NCI-H2227 (cell line): ENCODE results near the gene MUSK.
"Not testable (repeated sequence)": the region's sequence is repeated elsewhere in the genome, so short reads cannot be mapped to it uniquely, and the experiment has no call there.

Experiments
- DNase-seq: peaks from one replicate; lab custom pipeline; 2025; ENCODE audit not compliant: unreplicated experiment; lab: John Stamatoyannopoulos, UW

The MUSK gene

DNA sequence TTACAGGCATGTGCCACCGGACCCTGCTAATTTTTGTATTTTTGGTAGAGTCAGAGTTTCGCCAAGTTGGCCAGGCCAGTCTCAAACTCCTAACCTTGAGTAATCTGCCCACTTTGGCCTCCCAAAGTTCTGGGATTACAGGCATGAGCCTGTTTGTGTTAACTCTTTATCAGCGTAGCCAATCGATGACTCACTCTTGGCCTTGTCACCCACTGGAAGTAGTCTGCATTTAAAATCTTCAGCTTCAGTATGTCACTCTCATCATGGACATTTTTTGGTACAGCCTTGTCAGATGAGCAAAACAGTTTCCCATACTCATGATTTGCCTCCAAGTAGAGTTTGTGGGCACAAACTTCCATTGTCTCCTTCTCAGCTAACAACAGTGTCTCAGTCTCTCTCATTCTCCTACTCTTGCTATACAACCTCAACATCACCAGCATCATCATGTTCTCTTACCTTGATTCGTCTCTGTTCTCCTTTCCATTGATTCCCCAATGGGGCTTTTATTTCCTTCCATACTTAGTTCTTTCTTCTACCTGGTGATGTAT lies 22.5 kb downstream of the MUSK start:
- DNase-seq: no peak

DNA sequence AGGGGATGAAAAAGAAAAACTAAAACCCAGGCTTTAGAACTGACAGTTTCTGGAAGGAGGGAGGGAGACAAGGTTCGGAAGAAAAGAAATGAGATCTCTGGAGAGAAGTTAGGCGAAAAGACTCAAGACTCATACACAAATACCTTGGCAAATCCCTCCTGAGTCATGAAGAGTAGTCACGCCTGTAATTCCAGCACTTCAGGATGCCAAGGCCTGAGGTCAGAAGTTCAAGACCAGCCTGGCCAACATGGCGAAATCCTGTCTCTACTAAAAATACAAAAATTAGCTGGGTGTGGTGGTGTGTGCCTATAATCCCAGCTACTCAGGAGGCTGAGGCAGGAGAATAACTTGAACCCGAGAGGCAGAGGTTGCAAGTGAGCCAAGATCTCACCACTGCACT lies 27.3 kb downstream of the MUSK start:
- DNase-seq: not testable (repeated sequence)

DNA sequence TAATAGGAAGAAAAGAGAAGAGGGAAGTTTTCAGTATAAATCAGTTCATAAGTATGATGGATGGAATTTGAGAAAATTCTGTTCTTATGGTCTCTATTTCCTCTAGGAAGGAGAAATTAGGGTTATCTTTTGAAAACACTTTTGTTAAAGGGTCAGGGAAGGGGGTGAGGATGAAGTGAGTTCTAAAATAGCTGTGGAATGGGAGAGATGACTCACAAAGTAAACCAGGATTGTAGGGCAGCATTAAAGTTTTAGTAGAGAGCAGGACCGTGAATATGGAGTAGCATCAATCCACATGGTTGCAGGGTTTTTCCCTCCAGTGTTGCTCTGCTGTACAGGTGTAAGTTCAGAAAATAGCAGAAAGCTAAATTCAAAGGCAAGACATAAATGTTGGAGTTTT lies 32.4 kb downstream of the MUSK start:
- DNase-seq: no peak

DNA sequence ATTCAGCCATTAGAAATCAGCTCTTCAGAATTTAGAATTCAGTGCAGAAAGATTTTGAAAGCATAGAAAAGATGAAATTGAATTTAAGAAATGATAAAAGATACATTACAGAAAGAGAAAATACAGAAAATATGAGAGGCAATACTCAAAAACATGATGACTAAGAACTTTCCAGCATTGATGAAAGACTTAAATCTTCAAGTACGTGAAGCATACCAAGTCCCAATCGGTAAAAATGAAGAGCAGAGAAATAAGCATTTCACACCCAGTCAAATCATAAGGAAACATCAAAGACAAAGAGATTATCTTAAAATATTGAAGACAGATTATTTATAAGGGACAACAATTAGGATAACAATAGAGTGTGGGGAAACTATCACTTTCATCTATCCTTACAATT lies 35.1 kb downstream of the MUSK start:
- no peak for DNase-seq

DNA sequence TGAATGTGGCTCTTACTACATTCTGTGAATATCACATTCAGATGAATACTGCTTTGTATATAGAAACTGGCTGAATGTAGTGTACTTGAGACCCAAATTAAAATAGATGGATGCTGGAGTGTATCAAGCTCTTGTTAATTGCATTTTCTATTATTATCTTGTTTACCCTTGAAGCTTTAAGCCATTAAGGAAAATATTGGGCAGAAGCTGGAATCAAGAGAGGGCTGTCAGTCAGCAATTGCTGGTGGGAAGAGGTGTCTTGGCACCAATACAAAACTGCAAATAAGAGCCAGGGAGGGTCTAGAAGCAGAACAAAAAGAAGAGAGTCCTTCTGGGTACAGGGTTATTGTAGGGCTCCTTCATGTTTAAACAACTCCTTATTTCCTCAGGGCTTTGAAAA lies 38.8 kb downstream of the MUSK start:
- DNase-seq: no peak

DNA sequence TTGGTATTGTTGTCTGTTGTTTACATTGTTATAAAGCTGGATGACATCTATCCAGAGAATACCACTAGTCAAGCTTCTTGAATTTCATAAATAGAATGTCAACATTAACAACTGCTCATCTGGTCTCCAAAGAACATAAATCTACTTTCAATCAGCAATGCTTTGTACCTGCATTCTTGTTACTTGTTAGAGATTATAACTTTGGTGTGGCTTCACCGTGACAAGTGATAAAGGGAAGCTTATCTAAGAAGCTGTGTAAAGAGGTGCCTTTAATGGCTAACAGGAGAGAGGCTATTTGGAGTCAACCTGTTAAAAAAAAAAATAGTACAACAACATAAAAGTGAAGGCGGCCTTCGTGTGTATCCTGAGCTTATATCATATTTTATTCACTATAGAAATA lies 41.8 kb downstream of the MUSK start:
- DNase-seq: no peak

DNA sequence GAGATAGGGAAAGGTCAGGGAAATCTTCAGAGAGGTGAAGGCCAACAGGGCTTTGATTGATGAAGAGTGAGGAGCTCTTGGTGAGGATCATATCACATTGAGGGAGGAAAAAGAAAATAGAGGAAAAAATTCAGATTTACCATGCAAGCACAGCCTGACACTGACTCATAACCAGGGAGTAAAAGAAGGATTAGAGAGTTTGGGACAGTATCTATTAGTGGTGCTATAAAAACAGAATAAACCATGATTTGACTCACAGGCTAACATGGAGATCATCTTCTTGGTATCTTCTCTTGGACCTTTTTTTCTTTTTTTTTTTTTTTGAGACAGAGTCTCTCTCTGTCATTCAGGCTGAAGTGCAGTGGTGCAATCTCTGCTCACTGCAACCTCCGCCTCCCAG lies 44.4 kb downstream of the MUSK start:
- DNase-seq: no peak

DNA sequence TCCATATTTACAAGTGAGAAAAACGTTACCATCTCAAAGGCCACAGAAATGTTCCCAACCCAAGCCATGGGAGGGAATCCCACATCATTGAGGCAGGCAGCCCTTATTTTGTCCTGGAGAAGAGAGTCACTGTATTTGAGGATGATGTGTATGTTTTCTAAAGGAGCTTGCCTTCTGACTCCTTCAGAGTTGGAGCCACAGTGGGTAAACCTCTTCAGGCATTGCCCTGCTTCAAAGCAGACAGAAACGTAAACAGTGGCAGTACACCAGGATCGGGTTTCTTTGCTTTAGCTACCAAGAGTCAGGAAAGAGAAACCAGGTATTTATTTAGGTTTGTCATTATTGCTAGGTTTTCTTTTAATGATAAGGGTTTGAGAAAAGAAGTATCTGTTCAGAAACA lies 45.7 kb downstream of the MUSK start:
- DNase-seq: no peak

DNA sequence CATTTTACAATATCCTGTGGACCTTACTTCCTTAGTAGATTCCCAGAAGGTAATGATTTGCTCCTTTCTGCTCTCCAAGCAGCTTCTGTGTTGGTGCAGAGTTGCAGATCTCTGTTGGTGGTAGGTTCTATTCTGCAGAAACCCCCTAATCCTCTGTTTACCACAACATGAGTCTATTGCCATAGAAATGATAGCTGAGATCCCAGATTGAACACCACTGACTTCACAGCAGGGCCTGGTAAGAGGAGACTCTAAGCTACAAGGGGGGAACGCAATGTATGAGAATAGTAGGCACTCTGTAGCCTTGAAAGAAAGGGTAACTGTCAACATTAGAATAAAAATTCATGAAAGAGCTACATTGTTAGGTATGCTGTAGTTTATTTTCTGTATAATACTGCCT lies 59.5 kb downstream of the MUSK start:
- no peak for DNase-seq

DNA sequence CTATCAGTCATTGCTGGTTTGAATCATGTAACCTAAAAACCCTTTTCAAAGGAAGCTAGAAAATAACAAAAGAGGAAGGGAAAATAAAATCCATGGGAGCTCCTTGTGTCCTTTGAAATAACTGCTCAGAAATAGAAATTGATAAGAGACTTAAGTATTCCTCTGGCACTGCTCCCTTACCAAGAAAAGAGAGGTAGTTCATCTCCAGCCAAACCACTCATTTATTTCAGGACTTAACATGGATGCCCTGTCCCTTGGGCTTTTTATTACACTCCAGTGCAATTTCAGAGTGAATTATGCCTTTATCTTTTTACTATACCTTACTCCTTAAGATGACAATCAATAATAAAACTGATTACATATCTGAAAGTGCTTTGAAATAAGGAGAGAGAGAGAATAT lies 61.0 kb downstream of the MUSK start:
- no peak for DNase-seq

DNA sequence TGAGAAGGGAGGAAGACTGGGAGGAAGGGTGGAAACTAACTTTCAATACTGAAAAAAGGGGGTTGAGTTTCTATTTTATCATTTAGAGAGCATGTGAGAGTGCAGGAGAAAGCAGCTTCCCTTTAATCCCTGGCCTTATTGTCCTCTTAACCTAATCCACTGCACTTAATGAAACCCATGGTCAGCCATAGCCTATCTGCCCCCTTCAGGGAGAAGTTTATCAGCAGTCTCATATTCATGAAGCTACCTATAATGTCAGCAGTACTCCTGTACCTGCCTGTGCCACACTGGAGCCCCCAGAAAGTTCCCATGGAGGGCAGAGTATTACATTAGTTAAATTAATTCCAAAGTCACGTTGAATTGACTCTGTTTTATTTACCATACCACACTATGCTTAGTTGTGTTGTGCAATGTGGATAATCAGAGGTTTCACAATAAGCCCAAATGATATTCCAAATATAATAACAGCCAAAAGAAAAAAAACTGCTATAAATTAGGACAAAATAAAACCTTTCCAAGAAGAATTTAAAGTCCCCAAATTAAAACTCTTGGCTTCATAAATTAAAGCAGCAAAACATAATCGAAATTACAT lies 62.9 kb downstream of the MUSK start:
- no peak for DNase-seq

DNA sequence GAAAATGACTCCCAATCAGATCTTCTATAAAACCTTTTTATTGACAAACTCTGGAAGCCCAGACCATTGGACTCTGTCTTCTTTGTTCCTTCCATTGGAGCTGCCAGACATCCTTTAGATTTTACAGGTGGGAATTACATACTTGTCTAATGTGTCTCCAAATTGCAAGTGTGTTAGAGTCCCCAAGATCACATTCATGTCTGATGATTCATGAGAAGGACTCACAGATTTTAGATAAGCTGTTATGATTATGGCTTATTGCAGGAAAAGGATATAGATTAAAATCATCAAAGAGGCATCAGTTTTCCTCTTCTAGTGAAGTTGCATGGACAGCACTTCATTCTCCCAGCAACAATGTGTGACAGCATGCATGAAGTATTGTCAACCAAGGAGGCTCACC lies 70.4 kb downstream of the MUSK start:
- DNase-seq: no peak

DNA sequence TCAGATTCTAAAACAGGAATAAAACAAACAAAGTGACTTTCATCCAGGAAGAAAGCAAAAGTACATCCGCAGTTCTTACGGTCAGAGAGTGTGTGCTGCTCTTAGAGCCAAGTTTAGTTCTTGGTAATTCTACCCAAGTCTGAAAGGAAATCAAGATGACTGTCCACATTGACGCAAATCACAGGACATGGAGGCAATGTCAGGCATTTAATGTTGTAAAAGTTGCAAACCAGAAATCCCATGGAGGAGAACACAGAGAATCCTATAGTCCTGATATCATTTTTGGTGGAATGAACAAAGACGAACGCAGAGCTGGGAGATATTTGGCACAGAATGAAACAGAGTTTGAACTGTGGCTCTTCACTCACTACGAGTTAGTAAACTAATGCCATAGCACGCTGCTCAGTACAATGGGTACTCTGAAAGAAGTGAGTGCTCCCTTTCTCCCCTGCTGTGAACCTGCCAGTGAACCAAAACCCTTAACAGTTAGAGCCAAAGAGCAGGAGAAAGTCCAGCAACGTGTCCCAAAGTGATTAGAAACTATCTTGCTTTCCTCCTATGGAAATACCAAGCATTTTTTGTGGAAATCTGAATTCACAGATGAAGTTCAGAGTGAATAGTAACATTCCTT lies 74.3 kb downstream of the MUSK start:
- DNase-seq: no peak

DNA sequence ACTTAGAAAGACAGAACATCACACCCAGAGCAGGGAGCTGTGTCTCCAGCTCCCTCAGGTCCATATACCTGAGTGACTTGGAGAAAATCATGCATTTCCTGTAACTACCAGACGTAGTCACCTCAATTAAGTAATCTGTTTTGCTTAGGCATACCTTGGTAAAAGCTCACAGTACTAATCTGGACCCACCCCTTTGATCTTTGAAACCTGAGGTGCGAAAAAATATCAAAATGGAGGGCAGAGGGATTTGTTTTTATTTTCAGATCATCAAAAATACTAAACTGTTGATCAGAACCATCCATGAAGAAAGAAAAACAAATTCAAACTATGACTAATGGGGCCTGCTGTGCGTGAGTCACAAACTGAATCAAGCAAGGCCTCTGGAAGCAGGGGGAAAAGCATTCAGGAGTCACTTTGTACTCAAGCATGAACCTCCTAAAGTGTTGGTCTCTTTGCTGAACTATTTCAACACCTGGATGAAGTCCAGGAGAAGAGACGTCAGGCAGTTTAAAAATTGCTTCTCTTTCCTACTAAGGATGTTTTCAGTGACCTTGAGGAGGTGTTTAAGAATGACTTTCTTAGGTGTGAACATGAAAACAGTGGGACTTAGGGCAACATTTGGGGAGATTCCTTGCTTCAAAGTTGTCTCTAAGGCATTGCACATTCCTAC lies 76.3 kb downstream of the MUSK start:
- no peak for DNase-seq

DNA sequence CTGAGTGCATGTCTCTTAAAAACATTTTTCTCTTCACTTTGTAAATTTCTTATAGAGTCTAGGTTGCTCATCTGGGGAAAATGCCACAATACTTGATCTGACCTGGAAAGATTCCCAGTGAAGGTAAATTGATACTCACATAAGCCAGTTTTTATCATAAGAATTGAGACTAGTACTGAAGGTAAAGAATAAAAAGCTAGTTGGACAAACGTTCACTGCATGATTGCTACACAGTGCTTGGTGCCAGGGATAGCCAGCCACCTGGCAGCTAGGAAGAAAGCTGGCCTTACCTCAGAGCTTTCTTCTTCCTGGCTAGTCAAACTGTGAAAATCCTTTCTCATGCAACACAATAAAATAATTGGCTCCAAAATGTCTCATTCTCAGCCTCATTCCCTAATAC lies 77.1 kb downstream of the MUSK start:
- DNase-seq: no peak

DNA sequence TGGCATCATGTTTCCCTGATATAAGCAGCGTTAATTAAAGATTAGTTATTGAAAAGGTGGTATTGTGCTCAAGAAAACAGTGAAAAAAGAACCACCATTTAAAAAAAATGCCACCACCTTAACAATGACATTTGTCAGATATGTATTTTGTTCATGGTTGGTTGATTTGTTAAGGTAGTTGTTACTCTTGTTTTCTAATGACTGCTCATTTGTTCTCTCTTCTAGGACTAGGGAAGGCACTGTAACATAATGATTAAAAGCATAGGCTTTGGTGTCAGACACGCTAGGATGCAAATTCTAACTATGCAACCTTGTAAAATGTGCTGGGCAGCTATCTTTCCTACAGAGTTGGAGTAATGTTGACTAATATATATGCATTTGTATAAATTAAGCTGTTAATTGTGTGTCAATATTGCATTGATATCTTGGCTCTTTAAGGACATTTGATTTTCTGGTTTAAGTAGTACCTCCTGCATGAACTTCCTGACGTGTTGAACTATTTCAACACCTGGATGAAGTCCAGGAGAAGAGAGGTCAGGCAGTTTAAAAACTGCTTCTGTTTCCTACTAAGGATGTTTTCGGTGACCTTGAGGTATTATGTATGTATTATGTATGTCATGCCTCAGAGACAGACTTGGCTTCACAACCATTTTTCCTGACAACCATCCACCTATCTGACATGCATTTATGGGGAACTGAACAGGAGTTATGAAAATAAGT lies 77.8 kb downstream of the MUSK start:
- no peak for DNase-seq

DNA sequence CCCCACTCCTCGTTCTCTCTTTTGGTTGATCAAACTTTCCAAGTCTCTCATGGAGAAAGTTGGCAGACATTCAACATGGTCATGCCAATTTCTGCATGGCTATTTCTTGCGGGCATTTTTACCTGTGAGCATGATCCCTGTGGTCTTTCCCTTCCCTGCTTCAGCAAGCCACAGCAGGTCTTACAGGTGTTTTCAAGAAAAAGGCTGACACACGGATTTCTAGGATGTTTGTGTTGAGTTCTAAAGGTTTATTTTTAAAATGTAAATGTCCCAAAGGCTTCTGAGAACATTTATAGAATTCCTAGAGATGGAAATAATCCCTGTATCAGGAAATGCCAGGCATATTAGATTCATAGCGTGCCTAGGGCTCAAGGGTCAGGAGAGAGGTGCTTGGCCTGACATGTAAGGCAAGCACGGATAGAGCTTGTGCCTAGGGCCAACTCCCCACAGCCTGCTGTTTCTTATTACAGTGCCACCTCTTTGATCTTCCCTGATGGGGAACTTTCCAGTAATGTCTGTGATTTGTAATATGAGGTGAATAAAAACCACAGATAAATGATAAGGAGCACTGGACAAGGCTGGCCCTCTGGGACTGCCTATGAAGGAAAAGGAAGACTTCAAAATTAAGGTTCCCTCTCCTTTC lies 79.8 kb downstream of the MUSK start:
- no peak for DNase-seq

DNA sequence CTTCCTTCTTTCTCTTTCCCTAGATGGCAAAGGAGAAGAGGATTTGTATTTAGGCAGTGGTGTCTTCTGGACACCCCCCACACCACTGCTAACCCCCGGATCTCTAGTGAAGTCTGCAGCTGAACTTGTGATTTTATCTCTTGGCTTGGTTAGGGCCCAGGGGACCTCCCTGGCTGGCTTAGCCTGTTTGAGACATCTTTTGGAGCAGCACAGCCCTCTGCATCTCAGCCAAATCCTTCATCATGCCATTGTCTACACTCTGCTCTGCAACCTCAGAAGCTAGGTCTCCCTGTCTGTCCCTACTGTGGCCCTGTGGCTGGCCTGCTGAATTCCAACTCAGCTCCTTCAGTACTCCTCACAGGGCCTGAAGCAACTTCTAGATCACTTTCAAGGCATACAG lies 81.7 kb downstream of the MUSK start:
- no peak for DNase-seq

DNA sequence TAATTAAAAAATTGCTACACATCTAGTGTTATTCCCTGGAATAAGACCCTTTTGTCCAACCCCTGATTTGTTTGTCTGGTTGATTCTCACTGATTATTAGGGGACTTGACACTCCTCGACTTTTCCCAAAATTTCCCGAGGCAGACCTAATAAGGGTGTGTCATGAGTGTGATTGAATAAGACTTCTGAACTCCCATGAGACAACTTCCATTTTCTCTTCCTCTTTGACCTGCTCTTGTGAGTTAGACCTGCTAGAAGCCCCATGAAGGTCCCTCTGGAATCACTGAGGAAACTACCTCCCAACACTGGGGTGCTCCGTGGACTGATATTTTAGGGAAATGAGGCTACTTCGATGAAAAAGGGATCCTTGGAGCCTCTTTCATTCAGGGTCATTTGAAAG lies 83.4 kb downstream of the MUSK start:
- DNase-seq: no peak

DNA sequence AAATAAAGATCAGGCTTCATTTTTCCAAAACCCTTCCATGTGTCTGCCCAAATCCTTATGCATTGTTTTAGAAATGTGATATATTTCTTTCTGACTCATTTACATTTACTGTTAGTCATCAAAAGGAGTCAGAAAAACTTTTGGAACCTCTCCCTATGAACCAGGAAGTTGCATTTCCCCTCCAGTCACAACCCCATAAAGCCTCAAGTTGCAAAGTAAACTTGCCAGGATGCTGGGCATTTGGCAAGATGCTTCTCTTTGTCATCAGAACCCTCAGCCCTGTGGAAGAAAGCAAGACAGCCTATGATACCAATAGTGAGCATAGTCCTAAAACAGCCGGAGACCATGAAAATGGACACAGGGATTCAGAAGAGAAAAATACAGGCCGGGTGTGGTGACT lies 84.2 kb downstream of the MUSK start:
- DNase-seq: no peak

DNA sequence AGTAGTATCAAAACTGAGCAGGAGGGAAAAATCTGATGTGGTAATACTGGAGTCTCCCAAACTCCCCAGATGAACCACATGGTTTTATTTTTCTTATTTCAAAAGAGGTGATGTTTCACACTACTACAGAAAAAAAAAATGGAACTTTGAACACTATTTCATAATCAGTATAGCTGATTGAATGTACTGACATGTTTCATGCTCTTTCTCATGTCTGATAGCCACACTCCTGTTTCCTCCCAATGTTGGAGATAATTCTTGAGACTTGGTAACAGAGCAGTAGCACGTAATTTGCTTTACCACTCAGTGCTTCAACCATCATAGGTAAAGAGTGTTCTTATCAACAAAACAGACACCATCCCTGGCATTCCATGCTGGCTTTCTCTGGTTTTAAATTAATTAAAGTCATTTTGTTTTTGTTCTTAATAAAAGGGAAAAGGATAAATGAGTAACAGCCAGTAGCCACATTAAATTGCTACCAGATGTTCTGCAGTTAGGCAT lies 85.2 kb downstream of the MUSK start:
- no peak for DNase-seq
